Endothelial cell of umbilical vein (primary cell): ENCODE results near the gene ZNF786. TPM values are rescaled to one million over a fixed set of nuclear protein-coding genes. Genes with fewer than 3 reads are reported as not detected.

Experiments used
- BruUV-seq: library from RNA; stranded (reverse); fragments of 400-500 nt; replicated peaks from 2 replicates; lab custom pipeline; 2021; lab: Mats Ljungman, UMichigan
- CTCF ChIA-PET: fragments of 300-600, 350-600 bp; sonication (Branson Sonifier 250); formaldehyde crosslinking; loops from one replicate; lab custom pipeline; 2021; ENCODE audit warnings: antibody characterized with exemption, inconsistent platforms; lab: Charles Lee
- POLR2A ChIA-PET: fragments of 300-600, 350-600 bp; sonication (Branson Sonifier 250); formaldehyde crosslinking; loops from one replicate; lab custom pipeline; 2021; ENCODE audit warnings: antibody characterized with exemption, inconsistent platforms; lab: Charles Lee
- DNase-seq: peaks from one replicate; pipeline ENCODE4 v3.0.0-alpha.2; 2011; ENCODE audit warnings: low read depth, low spot score
- FAIRE-seq: peaks from 2 replicates; lab custom pipeline; 2011; peaks lifted over from hg19 to GRCh38; lab: Jason Lieb, UNC
- H2AFZ ChIP-seq: 2 replicates; pipeline ENCODE4 v1.6.0; 2012; ENCODE audit warnings: low read depth, low read length, control low read depth, inconsistent platforms
- H3K27ac ChIP-seq: 2 replicates; pipeline ENCODE4 v1.5.1; 2011; ENCODE audit warnings: low read depth, mild to moderate bottlenecking, control low read depth, low read length, moderate library complexity; ENCODE audit not compliant: insufficient read depth
- H3K27me3 ChIP-seq, 2 experiments: 2 replicates each; pipeline versions ENCODE4 v1.6.0 to v1.6.1; 2011; ENCODE audit warnings: low read length in 2 of 2, mixed read lengths in 1 of 2; ENCODE audit not compliant: control insufficient read depth in 2 of 2, insufficient read depth in 2 of 2
- H3K36me3 ChIP-seq, 2 experiments: 2 replicates in 1 of 2; 3 replicates in 1 of 2; pipeline ENCODE4 v1.5.1; 2011; ENCODE audit warnings: low read length in 2 of 2, mild to moderate bottlenecking in 1 of 2, moderate library complexity in 1 of 2; ENCODE audit not compliant: control insufficient read depth in 2 of 2, insufficient read depth in 2 of 2; ENCODE audit errors: extremely low read depth in 1 of 2
- H3K4me1 ChIP-seq: 3 replicates; pipeline ENCODE4 v1.5.1; 2011; ENCODE audit warnings: mild to moderate bottlenecking, low read length; ENCODE audit not compliant: control insufficient read depth, insufficient read depth; ENCODE audit errors: extremely low read depth
- H3K4me2 ChIP-seq: 2 replicates; pipeline ENCODE4 v1.6.1; 2011; ENCODE audit warnings: low read length, control low read depth, mixed read lengths; ENCODE audit not compliant: insufficient read depth
- H3K4me3 ChIP-seq, 3 experiments: fragments of 200-600 bp in 1 of 3; sonication (generic), shearing (Covaris generic) in 1 of 3; replicated peaks in 1 of 3; 2 replicates each; pipeline ENCODE4 v1.5.1; 2011 to 2016; ENCODE audit warnings: control low read depth in 3 of 3, low read length in 3 of 3, mild to moderate bottlenecking in 2 of 3, inconsistent platforms in 1 of 3, low read depth in 1 of 3, moderate library complexity in 1 of 3; ENCODE audit not compliant: insufficient read depth in 1 of 3
- H3K79me2 ChIP-seq: 2 replicates; pipeline ENCODE4 v1.6.0; 2012; ENCODE audit warnings: low read length, inconsistent platforms; ENCODE audit not compliant: control insufficient read depth, insufficient read depth
- H3K9ac ChIP-seq: replicated peaks from 2 replicates; pipeline ENCODE3; 2011; ENCODE audit warnings: low read length, control low read depth; ENCODE audit not compliant: insufficient read depth; ENCODE audit errors: extremely low read depth
- H3K9me1 ChIP-seq: replicated peaks from 3 replicates; pipeline ENCODE4 v1.6.0; 2011; ENCODE audit warnings: mild to moderate bottlenecking, low read length; ENCODE audit not compliant: control insufficient read depth, insufficient read depth; ENCODE audit errors: extremely low read depth
- H3K9me3 ChIP-seq: replicated peaks from 2 replicates; pipeline ENCODE4 v1.5.1; 2012; ENCODE audit warnings: low read length, inconsistent platforms; ENCODE audit not compliant: control insufficient read depth, insufficient read depth
- H4K20me1 ChIP-seq: replicated peaks from 2 replicates; pipeline ENCODE3; 2011; ENCODE audit warnings: mild to moderate bottlenecking, low read length; ENCODE audit not compliant: control insufficient read depth, insufficient read depth; ENCODE audit errors: extremely low read depth
- GATA2 ChIP-seq: IDR thresholded peaks from 2 replicates; pipeline ENCODE4 v1.7.0; 2011; ENCODE audit warnings: low read depth, mild to moderate bottlenecking, moderate library complexity, mixed read lengths, low read length; ENCODE audit not compliant: insufficient read length, insufficient read depth
- JUN ChIP-seq: IDR thresholded peaks from 2 replicates; pipeline ENCODE4 v1.6.1; 2011; ENCODE audit warnings: borderline replicate concordance, low read depth; ENCODE audit not compliant: insufficient read length, insufficient read depth
- MYC ChIP-seq: IDR thresholded peaks from one replicate; pipeline ENCODE4 v1.6.1; 2011; ENCODE audit warnings: mild to moderate bottlenecking, low read depth, low read length
- POLR2AphosphoS5 ChIP-seq: IDR thresholded peaks from 2 replicates; pipeline ENCODE4 v1.6.1; 2012; ENCODE audit warnings: low read depth, mild to moderate bottlenecking, control low read depth, low read length, moderate library complexity; ENCODE audit not compliant: insufficient read depth
- dilution Hi-C: fragments of 300-500 bp; cut with MboI; formaldehyde crosslinking; loops from one replicate; pipeline ENCODE4 v1.15.0; 2019; ENCODE audit warnings: low sequenced_read_pairs; ENCODE audit not compliant: extremely low pct_ligation_motif_present
- intact Hi-C: fragments of 100-400 bp; cut with micrococcal nuclease; formaldehyde crosslinking; loops from one replicate; pipeline ENCODE4 v1.10.0; 2022
- polyA plus RNA-seq, 4 experiments: library from polyadenylated mRNA; depleted of rRNA in 3 of 4; stranded (reverse) in 3 of 4; unstranded in 1 of 4; fragments of >200 nt; gene quantifications; 2 replicates each; pipeline versions ENCODE4 v1.2.1 to v1.2.3, GENCODE V29; 2011 to 2012; ENCODE audit warnings: missing spikeins in 1 of 4
- total RNA-seq: library from RNA; stranded (reverse); gene quantifications from 2 replicates; pipeline ENCODE4 v1.2.3, GENCODE V29; 2021
- TF ChIP-seq, protein P1 (sequence below), 2 donors: IDR thresholded peaks; 1 replicate in 1 of 2; 2 replicates in 1 of 2; pipeline ENCODE4 v1.5.1; 2011; ENCODE audit warnings: low read length in 2 of 2, mild to moderate bottlenecking in 2 of 2, moderate library complexity in 2 of 2, control low read depth in 1 of 2, inconsistent platforms in 1 of 2, low read depth in 1 of 2; ENCODE audit not compliant: insufficient read depth in 1 of 2; ENCODE audit errors: extremely low read depth in 1 of 2
- TF ChIP-seq, protein P2 (sequence below): IDR thresholded peaks from 2 replicates; pipeline ENCODE4 v1.6.1; 2011; ENCODE audit not compliant: insufficient read depth, insufficient read length

ZNF786 gene
- total and polyA plus RNA-seq, 2 donors (not counting 3 experiments of a cell fraction or from before 2014, with no cell fraction given), result 2.8 to 5.9 TPM

DNA sequence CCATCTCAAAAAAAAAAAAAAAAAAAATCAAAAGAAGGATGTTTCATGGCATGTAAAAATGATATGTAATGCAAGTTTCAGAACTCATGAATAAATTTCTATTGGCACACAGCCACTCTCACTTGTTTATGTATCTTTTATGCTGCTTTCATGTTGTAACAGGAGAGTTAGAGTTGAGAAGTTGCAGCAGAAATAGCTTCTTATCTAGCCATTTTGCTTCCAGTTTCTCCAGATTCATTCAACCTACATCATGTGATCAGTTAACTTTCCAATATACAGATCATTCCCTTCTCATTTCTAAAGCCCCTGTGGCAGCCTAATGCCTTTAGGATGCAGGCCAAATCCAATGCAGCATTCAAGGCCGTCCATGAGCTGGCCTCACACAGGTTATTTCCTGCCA lies 30.4 kb downstream of the ZNF786 start:
- TF ChIP-seq, protein P1, sequence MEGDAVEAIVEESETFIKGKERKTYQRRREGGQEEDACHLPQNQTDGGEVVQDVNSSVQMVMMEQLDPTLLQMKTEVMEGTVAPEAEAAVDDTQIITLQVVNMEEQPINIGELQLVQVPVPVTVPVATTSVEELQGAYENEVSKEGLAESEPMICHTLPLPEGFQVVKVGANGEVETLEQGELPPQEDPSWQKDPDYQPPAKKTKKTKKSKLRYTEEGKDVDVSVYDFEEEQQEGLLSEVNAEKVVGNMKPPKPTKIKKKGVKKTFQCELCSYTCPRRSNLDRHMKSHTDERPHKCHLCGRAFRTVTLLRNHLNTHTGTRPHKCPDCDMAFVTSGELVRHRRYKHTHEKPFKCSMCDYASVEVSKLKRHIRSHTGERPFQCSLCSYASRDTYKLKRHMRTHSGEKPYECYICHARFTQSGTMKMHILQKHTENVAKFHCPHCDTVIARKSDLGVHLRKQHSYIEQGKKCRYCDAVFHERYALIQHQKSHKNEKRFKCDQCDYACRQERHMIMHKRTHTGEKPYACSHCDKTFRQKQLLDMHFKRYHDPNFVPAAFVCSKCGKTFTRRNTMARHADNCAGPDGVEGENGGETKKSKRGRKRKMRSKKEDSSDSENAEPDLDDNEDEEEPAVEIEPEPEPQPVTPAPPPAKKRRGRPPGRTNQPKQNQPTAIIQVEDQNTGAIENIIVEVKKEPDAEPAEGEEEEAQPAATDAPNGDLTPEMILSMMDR (IDR thresholded peaks at IDR 0.05; ENCODE audit: extremely low read depth in 1 of 2, insufficient read depth in 1 of 2, low read depth in 1 of 2, low read length in 2 of 2), result no peak
- TF ChIP-seq POLR2AphosphoS5 (no peak), JUN (no peak), GATA2 (no peak), MYC (no peak)
- TF ChIP-seq, protein P2, sequence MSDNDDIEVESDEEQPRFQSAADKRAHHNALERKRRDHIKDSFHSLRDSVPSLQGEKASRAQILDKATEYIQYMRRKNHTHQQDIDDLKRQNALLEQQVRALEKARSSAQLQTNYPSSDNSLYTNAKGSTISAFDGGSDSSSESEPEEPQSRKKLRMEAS, result no peak
- dilution Hi-C loops, result no loop called here
- no peak overlapping the region for H3K4me2 ChIP-seq
- FAIRE-seq (no peak), DNase-seq (no peak)
- CTCF ChIA-PET, result interaction anchor here (1.4 to 2.6 kb wide), 2 partner anchors 12 to 55 kb away, joined by 3 to 6 read pairs; no protein-coding TSS in a partner anchor
- POLR2A ChIA-PET, result interaction anchor here (0.7 kb wide), 2 partner anchors 17 to 123 kb away, joined by 6 to 9 read pairs; no protein-coding TSS in a partner anchor
- H3K9me1 ChIP-seq, result no peaks in the 10 kb centered on the region
- no peak overlapping the region for H3K4me3 ChIP-seq
- intact Hi-C loops, result no loop called here
- H3K27me3 ChIP-seq, result no peaks in the 10 kb centered on the region
- no peaks in the 10 kb centered on the region for H3K36me3 ChIP-seq
- no peaks in the 10 kb centered on the region for H3K79me2 ChIP-seq
- H3K4me1 ChIP-seq, result peaks cover 7% of the 10 kb centered on the region
- no peaks in the 10 kb centered on the region for H3K9me3 ChIP-seq
- H4K20me1 ChIP-seq, result no peaks in the 10 kb centered on the region
- no peak overlapping the region for H3K27ac ChIP-seq
- H3K9ac ChIP-seq, result no peak overlapping the region
- H2AFZ ChIP-seq, result no peak overlapping the region
- BruUV-seq, result no TSS peak
